ENCODE results near the gene TOGARAM2.
A peak's percentile ranks its signal among the peaks of the same experiment; 100 is the strongest.

Gene TOGARAM2

DNA sequence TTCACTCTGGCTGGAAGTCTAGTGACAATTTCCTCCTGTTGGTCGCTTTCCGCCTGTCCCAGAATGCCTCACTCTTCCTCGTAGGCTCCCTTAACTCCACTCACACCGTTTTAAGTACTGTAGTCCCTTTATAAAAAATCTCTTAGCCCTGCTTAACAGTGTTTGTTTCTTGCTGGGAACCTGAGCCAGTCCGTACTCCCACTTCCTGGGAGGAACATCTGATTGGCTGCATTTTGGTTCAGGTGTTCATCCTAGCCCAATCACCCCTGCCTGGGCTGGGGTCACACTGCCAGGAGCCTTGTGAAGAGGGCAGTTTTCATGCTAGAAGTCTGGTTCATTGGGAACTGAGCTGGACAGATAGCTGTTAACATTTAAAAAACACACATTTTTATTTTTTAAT, 25.6 kb upstream of the TOGARAM2 start:
- 73% methylated on average over 5 of the region's 5 CpGs for WGBS
- no peak overlapping the region for H3K9ac ChIP-seq (ENCODE audit: low read depth, low read length)
- H3K36me3 ChIP-seq (ENCODE audit: insufficient read depth, low read length) = no peaks in the 10 kb centered on the region
- no peak overlapping the region for H3K27ac ChIP-seq (ENCODE audit: low read depth, low read length)
- H3K4me1 ChIP-seq (ENCODE audit: insufficient read depth, low read length) = peaks cover 24% of the 10 kb centered on the region
- H3K27me3 ChIP-seq (ENCODE audit: insufficient read depth, low read length) = no peaks in the 10 kb centered on the region
- H3K4me3 ChIP-seq (ENCODE audit: low read length) = no peak overlapping the region
- H3K9me3 ChIP-seq (ENCODE audit: insufficient read depth, low read depth, low read length) = no peaks in the 10 kb centered on the region

DNA sequence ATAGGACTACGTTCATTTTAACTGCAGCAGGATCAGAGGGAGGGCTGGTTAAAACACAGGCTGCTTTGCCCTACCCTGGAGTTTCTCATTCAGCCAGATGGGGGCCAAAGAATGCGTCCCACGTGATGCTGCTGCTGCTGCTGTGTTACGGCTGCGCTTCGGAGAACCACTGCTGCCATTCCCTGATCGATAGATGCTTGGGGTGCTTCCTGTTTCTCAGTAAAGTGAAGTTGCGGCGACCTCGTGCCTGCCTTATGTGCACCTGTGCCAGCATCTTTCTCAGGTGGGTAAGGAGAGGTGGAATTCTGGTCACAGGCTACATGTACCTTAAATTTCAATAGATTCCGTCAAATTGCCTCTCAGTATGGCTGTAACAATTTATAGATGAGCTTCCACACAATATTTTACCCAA, 24.7 kb upstream of the TOGARAM2 start:
- peaks cover 23% of the 10 kb centered on the region for H3K4me1 ChIP-seq (ENCODE audit: insufficient read depth, low read length)
- no peak overlapping the region for H3K27ac ChIP-seq (ENCODE audit: low read depth, low read length)
- no peaks in the 10 kb centered on the region for H3K27me3 ChIP-seq (ENCODE audit: insufficient read depth, low read length)
- H3K9ac ChIP-seq (ENCODE audit: low read depth, low read length) = 0 out of 2 replicates have a peak overlapping the region, but pooled peaks have one; percentile 13
- H3K9me3 ChIP-seq (ENCODE audit: insufficient read depth, low read depth, low read length) = no peaks in the 10 kb centered on the region
- no peaks in the 10 kb centered on the region for H3K36me3 ChIP-seq (ENCODE audit: insufficient read depth, low read length)
- peak overlapping the region; percentile 37 for H3K4me3 ChIP-seq (ENCODE audit: low read length)
- 37% methylated on average over 11 of the region's 11 CpGs for WGBS

DNA sequence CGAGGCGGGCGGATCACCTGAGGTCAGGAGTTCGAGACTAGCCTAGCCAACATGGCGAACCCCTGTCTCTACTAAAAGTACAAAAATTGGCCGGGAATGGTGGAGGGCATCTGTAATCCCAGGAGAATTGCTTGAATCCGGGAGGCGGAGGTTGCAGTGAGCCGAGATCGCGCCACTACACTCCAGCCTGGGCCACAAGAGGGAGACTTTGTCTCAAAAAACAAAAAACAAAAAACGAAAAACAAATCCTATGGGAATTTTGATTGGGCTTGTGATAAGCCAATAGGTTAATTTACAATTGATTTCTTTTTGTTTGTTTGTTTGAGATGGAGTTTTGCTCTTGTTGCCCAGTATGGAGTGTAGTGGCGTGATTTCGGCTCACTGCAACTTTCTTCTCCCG, 24.2 kb upstream of the TOGARAM2 start:
- H3K9ac ChIP-seq (ENCODE audit: low read depth, low read length) = no peak overlapping the region
- H3K4me1 ChIP-seq (ENCODE audit: insufficient read depth, low read length) = peaks cover 19% of the 10 kb centered on the region
- no peaks in the 10 kb centered on the region for H3K36me3 ChIP-seq (ENCODE audit: insufficient read depth, low read length)
- no peaks in the 10 kb centered on the region for H3K9me3 ChIP-seq (ENCODE audit: insufficient read depth, low read depth, low read length)
- 72% methylated on average over 15 of the region's 15 CpGs for whole genome bisulfite sequencing
- no peak overlapping the region for H3K27ac ChIP-seq (ENCODE audit: low read depth, low read length)
- no peaks in the 10 kb centered on the region for H3K27me3 ChIP-seq (ENCODE audit: insufficient read depth, low read length)
- no peak overlapping the region; the same call in 1 of the 2 replicates for H3K4me3 ChIP-seq (ENCODE audit: low read length)

DNA sequence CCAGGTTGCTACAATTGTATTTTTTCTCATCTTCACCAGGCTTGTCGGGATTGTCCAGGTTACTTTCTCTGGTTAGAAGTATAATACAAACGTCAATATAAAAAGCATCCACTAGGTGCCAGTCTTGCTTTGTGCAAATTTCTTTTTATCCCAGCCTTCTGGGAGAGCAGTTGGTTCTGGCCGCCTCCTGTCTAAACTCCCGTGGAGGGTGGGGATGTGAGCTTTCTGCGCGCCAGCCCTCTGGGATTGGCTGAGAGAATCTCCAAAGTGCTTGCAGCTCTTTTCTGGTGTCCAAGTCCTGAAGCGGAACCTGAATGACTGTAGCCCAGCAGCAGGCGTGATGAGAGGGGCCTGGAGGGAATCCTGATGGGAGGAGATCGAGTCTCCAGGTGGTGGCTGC, 22.4 kb upstream of the TOGARAM2 start:
- H3K36me3 ChIP-seq (ENCODE audit: insufficient read depth, low read length) = no peaks in the 10 kb centered on the region
- no peaks in the 10 kb centered on the region for H3K27me3 ChIP-seq (ENCODE audit: insufficient read depth, low read length)
- H3K9me3 ChIP-seq (ENCODE audit: insufficient read depth, low read depth, low read length) = no peaks in the 10 kb centered on the region
- H3K27ac ChIP-seq (ENCODE audit: low read depth, low read length) = no peak overlapping the region
- H3K4me1 ChIP-seq (ENCODE audit: insufficient read depth, low read length) = peaks cover 11% of the 10 kb centered on the region; the same call in 1 of the 2 replicates
- H3K4me3 ChIP-seq (ENCODE audit: low read length) = no peak overlapping the region
- H3K9ac ChIP-seq (ENCODE audit: low read depth, low read length) = no peak overlapping the region
- 35% methylated on average over 9 of the region's 9 CpGs for WGBS

DNA sequence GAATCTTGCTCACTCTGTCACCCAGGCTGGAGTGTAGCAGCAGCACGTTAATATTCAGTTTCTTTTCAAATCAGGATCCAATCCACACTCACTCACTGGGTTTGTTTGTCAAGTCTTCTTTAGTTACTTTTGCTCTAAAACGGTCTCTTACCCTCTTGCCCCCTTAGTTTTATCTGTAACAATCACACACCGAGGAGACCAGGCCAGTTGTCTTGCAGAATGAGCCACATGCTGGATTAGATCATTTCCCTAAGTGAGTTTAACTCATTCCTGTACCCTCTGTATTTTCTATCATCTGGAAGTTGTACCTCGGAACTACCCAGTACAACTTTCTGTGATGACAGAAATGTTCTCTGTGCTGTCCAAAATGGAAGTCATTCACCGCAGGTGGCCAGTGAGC, 20.7 kb upstream of the TOGARAM2 start:
- Histone ChIP-seq H3K36me3 (ENCODE audit: insufficient read depth, low read length) (no peaks in the 10 kb centered on the region), H3K4me3 (ENCODE audit: low read length) (no peak overlapping the region), H3K4me1 (ENCODE audit: insufficient read depth, low read length) (peaks cover 9% of the 10 kb centered on the region; the same call in 1 of the 2 replicates), H3K9me3 (ENCODE audit: insufficient read depth, low read depth, low read length) (no peaks in the 10 kb centered on the region), H3K9ac (ENCODE audit: low read depth, low read length) (no peak overlapping the region), H3K27ac (ENCODE audit: low read depth, low read length) (no peak overlapping the region), H3K27me3 (ENCODE audit: insufficient read depth, low read length) (no peaks in the 10 kb centered on the region)
- 84% methylated on average over 5 of the region's 5 CpGs for WGBS

DNA sequence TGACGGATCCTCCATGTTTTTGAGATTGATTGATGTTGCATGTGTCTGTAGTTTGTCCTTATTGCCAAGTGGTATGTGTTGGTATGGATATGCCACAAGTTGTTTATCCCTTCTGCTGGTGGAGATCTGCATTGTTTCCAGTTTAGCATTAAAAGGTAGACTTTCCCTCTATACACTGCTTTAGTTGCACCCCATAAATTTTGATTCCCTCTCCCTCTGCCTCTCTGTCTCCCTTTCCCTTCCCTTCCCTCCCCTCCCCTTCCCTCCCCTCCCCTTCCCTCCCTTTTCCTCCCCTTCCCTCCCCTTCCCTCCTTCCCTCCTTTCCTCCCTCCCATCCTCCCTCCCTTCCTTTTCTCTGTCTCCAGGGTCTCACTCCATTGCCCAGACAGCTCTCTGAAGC, 18.6 kb upstream of the TOGARAM2 start:
- H3K36me3 ChIP-seq (ENCODE audit: insufficient read depth, low read length) = no peaks in the 10 kb centered on the region
- H3K9me3 ChIP-seq (ENCODE audit: insufficient read depth, low read depth, low read length) = no peaks in the 10 kb centered on the region
- no peaks in the 10 kb centered on the region for H3K27me3 ChIP-seq (ENCODE audit: insufficient read depth, low read length)
- no peak overlapping the region for H3K27ac ChIP-seq (ENCODE audit: low read depth, low read length)
- H3K9ac ChIP-seq (ENCODE audit: low read depth, low read length) = no peak overlapping the region
- H3K4me1 ChIP-seq (ENCODE audit: insufficient read depth, low read length) = no peaks in the 10 kb centered on the region
- no peak overlapping the region for H3K4me3 ChIP-seq (ENCODE audit: low read length)
- 97% methylated on average over 1 of the region's 1 CpG for WGBS

DNA sequence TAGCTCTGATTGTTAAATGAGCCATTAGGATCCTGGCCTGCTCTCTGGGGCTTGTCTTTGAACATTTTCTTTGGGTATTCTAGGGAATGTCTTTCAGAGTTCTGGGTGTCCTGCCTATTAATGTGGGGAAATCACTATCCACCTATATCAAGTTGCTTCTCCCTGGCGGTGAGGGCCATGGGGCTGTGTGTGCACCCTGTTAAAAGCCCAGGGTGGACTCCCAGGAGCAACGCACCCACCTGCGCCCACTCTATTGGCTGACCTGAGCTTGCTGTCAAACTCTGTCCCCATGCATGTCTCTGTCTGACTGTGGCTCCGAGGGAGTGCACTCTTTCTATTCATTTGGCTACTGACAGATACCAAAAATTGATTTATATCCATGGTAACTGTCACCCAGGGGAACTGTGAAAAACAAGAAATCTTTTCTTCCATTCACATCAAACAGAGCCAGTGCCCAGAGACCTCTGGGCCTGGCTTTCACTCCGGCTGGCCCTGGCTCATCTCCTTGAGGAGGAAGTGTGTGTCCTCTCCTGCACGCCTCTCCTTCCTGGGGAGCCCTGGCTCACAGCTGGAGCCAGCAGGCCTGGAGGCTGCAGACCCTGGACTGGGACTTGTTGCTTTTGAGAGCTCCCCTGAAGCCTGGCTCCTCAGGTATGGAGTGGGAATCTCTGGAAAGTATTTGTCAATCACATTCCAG, 10.5 kb upstream of the TOGARAM2 start:
- no peak overlapping the region for H3K27ac ChIP-seq (ENCODE audit: low read depth, low read length)
- no peaks in the 10 kb centered on the region for H3K36me3 ChIP-seq (ENCODE audit: insufficient read depth, low read length)
- H3K27me3 ChIP-seq (ENCODE audit: insufficient read depth, low read length) = no peaks in the 10 kb centered on the region
- 91% methylated on average over 6 of the region's 6 CpGs for WGBS
- H3K4me3 ChIP-seq (ENCODE audit: low read length) = no peak overlapping the region
- no peak overlapping the region for H3K9ac ChIP-seq (ENCODE audit: low read depth, low read length)
- no peaks in the 10 kb centered on the region for H3K4me1 ChIP-seq (ENCODE audit: insufficient read depth, low read length)
- H3K9me3 ChIP-seq (ENCODE audit: insufficient read depth, low read depth, low read length) = no peaks in the 10 kb centered on the region

DNA sequence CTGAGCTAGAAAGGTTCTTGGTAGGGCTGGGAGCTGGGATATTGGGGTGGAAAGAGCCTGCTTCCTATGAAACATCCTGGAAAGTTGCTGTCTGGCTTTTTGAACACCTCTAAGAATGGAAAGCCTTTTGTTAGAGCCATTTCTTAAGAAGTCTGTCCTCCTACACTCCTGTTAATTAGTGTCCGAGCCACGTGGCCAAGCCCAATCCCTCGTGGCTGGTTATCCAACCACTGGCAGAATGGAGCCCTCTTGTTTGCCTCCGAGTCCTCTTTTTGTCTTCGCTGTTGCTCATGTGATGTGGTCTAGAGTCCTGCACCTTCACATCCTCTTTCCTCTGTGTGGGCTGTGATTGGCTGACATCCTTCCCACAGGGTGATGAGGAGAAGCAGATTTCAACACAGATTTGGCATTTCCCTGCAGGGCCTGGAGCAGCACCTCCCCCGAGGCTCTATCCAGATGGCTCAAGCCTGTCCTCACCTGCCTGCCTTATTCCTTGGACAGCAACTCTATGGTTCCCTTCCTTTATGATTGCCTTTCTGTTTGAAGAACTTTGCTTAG, 8.2 kb upstream of the TOGARAM2 start:
- Histone ChIP-seq H3K9ac (ENCODE audit: low read depth, low read length) (no peak overlapping the region), H3K4me3 (ENCODE audit: low read length) (no peak overlapping the region), H3K27ac (ENCODE audit: low read depth, low read length) (no peak overlapping the region), H3K9me3 (ENCODE audit: insufficient read depth, low read depth, low read length) (no peaks in the 10 kb centered on the region), H3K27me3 (ENCODE audit: insufficient read depth, low read length) (no peaks in the 10 kb centered on the region), H3K36me3 (ENCODE audit: insufficient read depth, low read length) (no peaks in the 10 kb centered on the region), H3K4me1 (ENCODE audit: insufficient read depth, low read length) (no peaks in the 10 kb centered on the region)
- 95% methylated on average over 6 of the region's 6 CpGs for WGBS

DNA sequence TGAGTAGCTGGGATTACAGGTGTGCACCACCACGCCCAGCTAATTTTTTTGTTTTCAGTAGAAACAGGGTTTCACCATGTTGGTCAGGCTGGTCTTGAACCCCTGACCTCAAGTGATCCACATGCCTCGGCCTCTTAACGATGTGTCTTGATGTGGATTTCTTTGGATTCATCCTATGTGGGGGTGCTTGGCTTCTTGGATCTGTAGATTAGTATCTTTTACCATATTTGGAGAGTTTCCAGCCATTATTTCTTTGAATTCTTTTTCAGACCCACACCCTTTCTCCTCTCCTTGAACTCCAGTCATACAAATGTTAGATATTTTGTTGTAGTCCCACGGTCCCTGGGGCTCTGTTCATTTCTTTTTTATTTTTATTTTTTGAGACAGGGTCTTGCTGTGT, 6.8 kb upstream of the TOGARAM2 start:
- Histone ChIP-seq H3K4me1 (ENCODE audit: insufficient read depth, low read length) (no peaks in the 10 kb centered on the region), H3K4me3 (ENCODE audit: low read length) (no peak overlapping the region), H3K9me3 (ENCODE audit: insufficient read depth, low read depth, low read length) (no peaks in the 10 kb centered on the region), H3K36me3 (ENCODE audit: insufficient read depth, low read length) (no peaks in the 10 kb centered on the region), H3K27ac (ENCODE audit: low read depth, low read length) (no peak overlapping the region), H3K9ac (ENCODE audit: low read depth, low read length) (no peak overlapping the region), H3K27me3 (ENCODE audit: insufficient read depth, low read length) (no peaks in the 10 kb centered on the region)
- WGBS = 94% methylated on average over 3 of the region's 4 CpGs

DNA sequence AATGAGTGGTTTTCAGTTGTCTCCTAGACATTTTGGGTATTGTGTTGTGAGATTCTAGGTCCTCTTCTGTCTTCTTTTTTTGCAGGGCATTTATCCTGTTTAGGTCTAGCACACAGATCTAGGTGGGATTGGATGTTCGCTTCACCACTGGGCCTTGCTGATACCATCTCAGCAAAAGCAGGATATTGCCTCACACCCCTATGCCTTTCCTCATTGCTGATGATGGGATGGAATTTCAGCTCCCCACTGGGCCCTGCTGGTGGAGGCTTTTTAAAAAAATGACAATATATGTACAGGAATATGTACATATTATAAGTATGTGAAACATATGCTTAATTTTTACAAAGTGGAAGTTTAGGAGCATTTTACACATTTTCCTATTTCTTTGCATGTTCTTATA, 5.4 kb upstream of the TOGARAM2 start:
- Histone ChIP-seq H3K9me3 (ENCODE audit: insufficient read depth, low read depth, low read length) (no peaks in the 10 kb centered on the region), H3K27ac (ENCODE audit: low read depth, low read length) (no peak overlapping the region), H3K27me3 (ENCODE audit: insufficient read depth, low read length) (no peaks in the 10 kb centered on the region), H3K36me3 (ENCODE audit: insufficient read depth, low read length) (no peaks in the 10 kb centered on the region), H3K4me3 (ENCODE audit: low read length) (no peak overlapping the region), H3K9ac (ENCODE audit: low read depth, low read length) (no peak overlapping the region), H3K4me1 (ENCODE audit: insufficient read depth, low read length) (no peaks in the 10 kb centered on the region)
- WGBS = 100% methylated on average over 1 of the region's 1 CpG

DNA sequence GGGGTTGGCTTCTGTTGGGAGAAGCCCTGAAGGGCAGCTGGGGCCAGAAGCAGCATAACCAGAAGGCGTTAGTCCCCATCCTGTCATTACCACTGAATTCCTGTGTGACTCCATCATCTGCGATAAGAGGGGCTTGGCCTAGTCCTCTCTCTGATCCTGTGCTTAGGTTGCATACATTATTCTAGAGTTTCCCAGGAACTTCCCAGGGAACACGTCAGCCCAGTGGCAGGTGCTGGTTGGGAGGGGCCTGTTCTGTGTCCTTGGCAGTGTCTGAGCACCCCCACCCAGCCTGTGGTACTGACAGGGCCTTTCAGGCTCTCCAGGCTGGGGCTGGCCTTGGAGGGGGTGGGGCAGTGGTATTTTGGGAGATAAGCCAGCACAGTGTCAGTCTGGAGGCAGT, 4.5 kb upstream of the TOGARAM2 start:
- H3K4me1 ChIP-seq (ENCODE audit: insufficient read depth, low read length) = no peaks in the 10 kb centered on the region
- H3K9ac ChIP-seq (ENCODE audit: low read depth, low read length) = no peak overlapping the region
- H3K9me3 ChIP-seq (ENCODE audit: insufficient read depth, low read depth, low read length) = no peaks in the 10 kb centered on the region
- H3K27me3 ChIP-seq (ENCODE audit: insufficient read depth, low read length) = no peaks in the 10 kb centered on the region
- 84% methylated on average over 3 of the region's 3 CpGs for WGBS
- no peaks in the 10 kb centered on the region for H3K36me3 ChIP-seq (ENCODE audit: insufficient read depth, low read length)
- H3K4me3 ChIP-seq (ENCODE audit: low read length) = no peak overlapping the region
- H3K27ac ChIP-seq (ENCODE audit: low read depth, low read length) = no peak overlapping the region
